DOHH2 (cell line): ENCODE results near the gene AKR1C3.

Experiments used
- EZH2phosphoT487 ChIP-seq: fragments of 200-600 bp; sonication (generic); IDR thresholded peaks from 2 replicates; pipeline ENCODE4 v1.6.1; 2017; ENCODE audit warnings: borderline replicate concordance, mild to moderate bottlenecking, antibody characterized with exemption, low read length, moderate library complexity, mixed read lengths
- TF ChIP-seq, protein P1 (sequence below): fragments of 200-600 bp; sonication (generic); IDR thresholded peaks from one replicate; pipeline ENCODE4 v1.5.1; 2014; ENCODE audit warnings: antibody characterized with exemption, mild to moderate bottlenecking, low read depth, low read length; ENCODE audit not compliant: poor library complexity, severe bottlenecking

DNA sequence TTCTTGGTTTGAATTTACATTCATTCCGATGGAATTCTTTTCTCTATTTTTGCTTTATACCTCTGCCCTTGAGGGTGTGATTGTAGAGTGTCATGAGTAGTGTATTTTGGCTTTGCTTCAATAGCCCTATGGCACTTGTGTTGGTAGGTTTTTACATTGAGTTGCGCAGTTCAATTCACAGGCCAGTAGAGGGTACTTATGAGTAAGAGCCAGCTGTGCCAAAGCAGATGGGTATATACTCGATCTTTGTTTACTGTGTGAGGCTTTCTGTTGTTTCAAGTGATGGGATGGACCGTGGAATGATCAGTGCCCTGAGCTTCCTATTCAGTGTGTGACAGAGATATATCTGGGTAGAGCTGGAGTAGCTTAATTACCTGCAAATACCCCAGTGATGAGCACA, 4.3 kb upstream of the AKR1C3 start:
- TF ChIP-seq, protein P1, sequence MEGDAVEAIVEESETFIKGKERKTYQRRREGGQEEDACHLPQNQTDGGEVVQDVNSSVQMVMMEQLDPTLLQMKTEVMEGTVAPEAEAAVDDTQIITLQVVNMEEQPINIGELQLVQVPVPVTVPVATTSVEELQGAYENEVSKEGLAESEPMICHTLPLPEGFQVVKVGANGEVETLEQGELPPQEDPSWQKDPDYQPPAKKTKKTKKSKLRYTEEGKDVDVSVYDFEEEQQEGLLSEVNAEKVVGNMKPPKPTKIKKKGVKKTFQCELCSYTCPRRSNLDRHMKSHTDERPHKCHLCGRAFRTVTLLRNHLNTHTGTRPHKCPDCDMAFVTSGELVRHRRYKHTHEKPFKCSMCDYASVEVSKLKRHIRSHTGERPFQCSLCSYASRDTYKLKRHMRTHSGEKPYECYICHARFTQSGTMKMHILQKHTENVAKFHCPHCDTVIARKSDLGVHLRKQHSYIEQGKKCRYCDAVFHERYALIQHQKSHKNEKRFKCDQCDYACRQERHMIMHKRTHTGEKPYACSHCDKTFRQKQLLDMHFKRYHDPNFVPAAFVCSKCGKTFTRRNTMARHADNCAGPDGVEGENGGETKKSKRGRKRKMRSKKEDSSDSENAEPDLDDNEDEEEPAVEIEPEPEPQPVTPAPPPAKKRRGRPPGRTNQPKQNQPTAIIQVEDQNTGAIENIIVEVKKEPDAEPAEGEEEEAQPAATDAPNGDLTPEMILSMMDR: peak; percentile 35
- TF ChIP-seq EZH2phosphoT487: no peak
